HepG2 (cell line): ENCODE measurements around the gene CCDC175. TPM values are rescaled to one million over a fixed set of nuclear protein-coding genes. Genes with fewer than 3 reads are reported as not detected.

Experiments
- ARNT ChIP-seq: fragments of 450-650 bp; IDR thresholded peaks from 2 replicates; pipeline ENCODE4 v1.6.1; 2017
- ARNT2 ChIP-seq: sonication (generic); formaldehyde crosslinking; IDR thresholded peaks from 2 replicates; pipeline ENCODE4 v1.8.0; 2022; ENCODE audit warnings: mild to moderate bottlenecking, low read depth, missing genetic modification reagents, moderate library complexity
- CBX1 ChIP-seq: IDR thresholded peaks from one replicate; pipeline ENCODE4 v1.6.1; 2016; ENCODE audit warnings: antibody characterized with exemption, low read depth
- MAFG ChIP-seq: sonication (generic); formaldehyde crosslinking; IDR thresholded peaks from 2 replicates; pipeline ENCODE4 v1.5.1; 2020; ENCODE audit warnings: mild to moderate bottlenecking, missing genetic modification reagents
- MATR3 ChIP-seq: sonication (generic); formaldehyde crosslinking; IDR thresholded peaks from 2 replicates; pipeline ENCODE4 v1.4.0; 2020; ENCODE audit warnings: missing genetic modification reagents
- NKX3-1 ChIP-seq: sonication (generic); formaldehyde crosslinking; IDR thresholded peaks from 2 replicates; pipeline ENCODE4 v1.5.0; 2020; ENCODE audit warnings: missing genetic modification reagents
- NONO ChIP-seq, 2 experiments: fragments of 450-650 bp in 1 of 2; sonication (generic) in 1 of 2; formaldehyde crosslinking in 1 of 2; IDR thresholded peaks in 1 of 2; conservative IDR thresholded peaks in 1 of 2; 2 replicates each; pipeline versions ENCODE4 v1.6.1 to v1.8.0; 2017 to 2022; ENCODE audit warnings: mild to moderate bottlenecking in 1 of 2, missing genetic modification reagents in 1 of 2, moderate library complexity in 1 of 2
- PAF1 ChIP-seq: IDR thresholded peaks from 2 replicates; pipeline ENCODE4 v1.6.1; 2016; ENCODE audit warnings: missing genetic modification reagents, missing compliant biosample characterization
- PHF21A ChIP-seq: sonication (generic); formaldehyde crosslinking; IDR thresholded peaks from 2 replicates; pipeline ENCODE4 v1.5.0; 2020; ENCODE audit warnings: mild to moderate bottlenecking, missing genetic modification reagents
- SMAD1 ChIP-seq: sonication (generic); formaldehyde crosslinking; IDR thresholded peaks from 2 replicates; pipeline ENCODE4 v1.4.0; 2020; ENCODE audit warnings: missing genetic modification reagents, low read depth, mild to moderate bottlenecking, borderline replicate concordance
- U2AF2 ChIP-seq: fragments of 200-400 bp; formaldehyde crosslinking; IDR thresholded peaks from 2 replicates; pipeline ENCODE4 v1.6.1; 2017; ENCODE audit warnings: low read depth, mild to moderate bottlenecking, low read length
- ZEB1 ChIP-seq: IDR thresholded peaks from 2 replicates; pipeline ENCODE4 v1.6.1; 2012; ENCODE audit warnings: mild to moderate bottlenecking, low read depth, inconsistent platforms; ENCODE audit not compliant: insufficient replicate concordance
- ZFYVE20 ChIP-seq: sonication (generic); formaldehyde crosslinking; IDR thresholded peaks from 2 replicates; pipeline ENCODE4 v1.8.0; 2023; ENCODE audit warnings: low read depth, mild to moderate bottlenecking, moderate library complexity, missing genetic modification reagents, borderline replicate concordance
- ZIK1 ChIP-seq: sonication (generic); formaldehyde crosslinking; IDR thresholded peaks from 2 replicates; pipeline ENCODE4 v1.5.0; 2020; ENCODE audit warnings: mild to moderate bottlenecking, low read depth, missing genetic modification reagents, borderline replicate concordance
- ZNF441 ChIP-seq: sonication (generic); formaldehyde crosslinking; IDR thresholded peaks from 2 replicates; pipeline ENCODE4 v1.7.0; 2021; ENCODE audit warnings: missing genetic modification reagents, borderline replicate concordance
- ZNF546 ChIP-seq: sonication (generic); formaldehyde crosslinking; conservative IDR thresholded peaks from 2 replicates; pipeline ENCODE4 v1.8.1; 2023; ENCODE audit warnings: mild to moderate bottlenecking, missing genetic modification reagents
- ZNF615 ChIP-seq: sonication (generic); formaldehyde crosslinking; IDR thresholded peaks from 2 replicates; pipeline ENCODE4 v1.5.0; 2020; ENCODE audit warnings: mild to moderate bottlenecking, missing genetic modification reagents, borderline replicate concordance
- ZSCAN31 ChIP-seq: sonication (generic); formaldehyde crosslinking; IDR thresholded peaks from 2 replicates; pipeline ENCODE4 v1.5.0; 2020; ENCODE audit warnings: low read depth, mild to moderate bottlenecking, missing genetic modification reagents
- polyA plus RNA-seq, 8 experiments: library from polyadenylated mRNA; depleted of rRNA in 3 of 8; stranded (reverse) in 7 of 8; unstranded in 1 of 8; fragments of >200 nt; fragmentation: Illumina TruSeq in 4 of 8; extraction: Trizol in 4 of 8; gene quantifications; 2 replicates each; pipeline versions ENCODE4 v1.2.1 to v1.2.3, GENCODE V29; 2011 to 2016; ENCODE audit warnings: low read depth in 4 of 8, missing spikeins in 1 of 8, mixed read lengths in 1 of 8; ENCODE audit not compliant: insufficient read depth in 1 of 8
- total RNA-seq, 5 experiments: library from RNA; depleted of rRNA; stranded (reverse); fragments of >200 nt; fragmentation: Illumina TruSeq; extraction: Trizol; gene quantifications; 2 replicates each; pipeline ENCODE4 v1.2.3, GENCODE V29; 2016; ENCODE audit warnings: low read depth in 1 of 5
- TF ChIP-seq, protein P1 (sequence below): fragments of 450-650 bp; IDR thresholded peaks from 2 replicates; pipeline ENCODE4 v1.6.1; 2016
- TF ChIP-seq, protein P2 (sequence below): IDR thresholded peaks from 2 replicates; pipeline ENCODE4 v1.6.1; 2016; ENCODE audit warnings: control low read depth
- TF ChIP-seq, protein P3 (sequence below): sonication (generic); formaldehyde crosslinking; IDR thresholded peaks from 2 replicates; pipeline ENCODE4 v1.9.0; 2021; ENCODE audit warnings: missing genetic modification reagents, borderline replicate concordance
- TF ChIP-seq, protein P4 (sequence below): IDR thresholded peaks from 2 replicates; pipeline ENCODE4 v1.6.1; 2012; ENCODE audit warnings: low read depth, low read length, improper control_type of control experiment

The CCDC175 gene
- total and polyA plus RNA-seq, 2 of the 13 experiments (the other 11 are each of a cell fraction or from before 2014, with no cell fraction given): not detected

DNA sequence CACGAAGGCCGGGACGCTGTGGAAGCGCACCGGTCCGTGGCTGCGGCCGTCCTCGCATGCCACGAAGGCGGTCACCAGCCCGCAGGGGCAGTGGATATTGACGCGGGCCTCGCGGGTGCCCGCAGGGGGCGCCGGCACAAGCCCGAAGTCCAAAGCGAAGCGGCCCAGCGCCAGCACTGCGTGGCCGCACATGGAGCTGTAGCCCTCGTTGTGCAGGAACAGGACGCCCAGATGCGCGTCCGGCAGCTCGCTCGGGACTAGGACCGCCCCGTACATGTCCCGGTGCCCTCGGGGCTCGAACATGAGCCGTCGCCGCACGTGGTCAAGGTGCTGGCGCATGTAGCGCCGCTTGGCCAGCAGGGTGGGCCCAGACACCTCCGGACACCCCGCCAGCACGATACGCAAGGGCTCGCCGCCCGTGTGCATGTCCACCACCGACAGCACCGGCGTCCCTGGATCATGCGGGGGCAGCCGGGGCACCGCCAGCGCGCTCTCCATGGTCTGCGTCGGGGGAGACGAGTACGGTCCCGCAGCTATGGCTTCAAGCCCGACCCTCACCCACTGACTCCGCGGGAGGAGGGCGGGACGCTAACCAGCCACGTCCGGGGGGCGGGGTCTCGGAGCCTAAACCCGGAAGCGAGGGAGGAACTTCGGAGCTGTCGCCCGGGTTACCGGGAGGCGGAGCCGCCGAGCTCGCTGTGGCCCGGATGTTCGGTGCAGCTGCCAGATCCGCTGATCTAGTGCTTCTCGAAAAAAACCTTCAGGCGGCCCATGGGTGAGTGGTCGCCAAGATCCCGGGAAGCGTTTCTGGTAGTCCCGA, 92.6 kb downstream of the CCDC175 start, which contains the start of the genes JKAMP and L3HYPDH (continued):
- TF ChIP-seq ZNF615 (CRISPR knock-in tag): no peak; the same call in none of the 2 replicates
- TF ChIP-seq ZNF441 (CRISPR knock-in tag): peak; percentile 86; the same call in 1 of the 2 replicates
- TF ChIP-seq PAF1: no peak
- TF ChIP-seq MAFG (CRISPR knock-in tag): 0 out of 2 replicates have a peak, but pooled peaks have one; percentile 74
- TF ChIP-seq MATR3 (CRISPR knock-in tag): no peak; the same call in 1 of the 2 replicates
- TF ChIP-seq, protein P1, sequence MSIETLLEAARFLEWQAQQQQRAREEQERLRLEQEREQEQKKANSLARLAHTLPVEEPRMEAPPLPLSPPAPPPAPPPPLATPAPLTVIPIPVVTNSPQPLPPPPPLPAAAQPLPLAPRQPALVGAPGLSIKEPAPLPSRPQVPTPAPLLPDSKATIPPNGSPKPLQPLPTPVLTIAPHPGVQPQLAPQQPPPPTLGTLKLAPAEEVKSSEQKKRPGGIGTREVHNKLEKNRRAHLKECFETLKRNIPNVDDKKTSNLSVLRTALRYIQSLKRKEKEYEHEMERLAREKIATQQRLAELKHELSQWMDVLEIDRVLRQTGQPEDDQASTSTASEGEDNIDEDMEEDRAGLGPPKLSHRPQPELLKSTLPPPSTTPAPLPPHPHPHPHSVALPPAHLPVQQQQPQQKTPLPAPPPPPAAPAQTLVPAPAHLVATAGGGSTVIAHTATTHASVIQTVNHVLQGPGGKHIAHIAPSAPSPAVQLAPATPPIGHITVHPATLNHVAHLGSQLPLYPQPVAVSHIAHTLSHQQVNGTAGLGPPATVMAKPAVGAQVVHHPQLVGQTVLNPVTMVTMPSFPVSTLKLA: peak; percentile 75
- peak; percentile 89 for TF ChIP-seq CBX1
- peak; percentile 95 for TF ChIP-seq ARNT2 (CRISPR knock-in tag)
- TF ChIP-seq NKX3-1 (CRISPR knock-in tag): peak; percentile 98
- peak; percentile 84 for TF ChIP-seq ZSCAN31 (CRISPR knock-in tag)
- TF ChIP-seq, protein P2, sequence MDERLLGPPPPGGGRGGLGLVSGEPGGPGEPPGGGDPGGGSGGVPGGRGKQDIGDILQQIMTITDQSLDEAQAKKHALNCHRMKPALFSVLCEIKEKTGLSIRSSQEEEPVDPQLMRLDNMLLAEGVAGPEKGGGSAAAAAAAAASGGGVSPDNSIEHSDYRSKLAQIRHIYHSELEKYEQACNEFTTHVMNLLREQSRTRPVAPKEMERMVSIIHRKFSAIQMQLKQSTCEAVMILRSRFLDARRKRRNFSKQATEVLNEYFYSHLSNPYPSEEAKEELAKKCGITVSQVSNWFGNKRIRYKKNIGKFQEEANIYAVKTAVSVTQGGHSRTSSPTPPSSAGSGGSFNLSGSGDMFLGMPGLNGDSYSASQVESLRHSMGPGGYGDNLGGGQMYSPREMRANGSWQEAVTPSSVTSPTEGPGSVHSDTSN (CRISPR knock-in tag): no peak
- TF ChIP-seq PHF21A (CRISPR knock-in tag): no peak
- TF ChIP-seq, protein P3, sequence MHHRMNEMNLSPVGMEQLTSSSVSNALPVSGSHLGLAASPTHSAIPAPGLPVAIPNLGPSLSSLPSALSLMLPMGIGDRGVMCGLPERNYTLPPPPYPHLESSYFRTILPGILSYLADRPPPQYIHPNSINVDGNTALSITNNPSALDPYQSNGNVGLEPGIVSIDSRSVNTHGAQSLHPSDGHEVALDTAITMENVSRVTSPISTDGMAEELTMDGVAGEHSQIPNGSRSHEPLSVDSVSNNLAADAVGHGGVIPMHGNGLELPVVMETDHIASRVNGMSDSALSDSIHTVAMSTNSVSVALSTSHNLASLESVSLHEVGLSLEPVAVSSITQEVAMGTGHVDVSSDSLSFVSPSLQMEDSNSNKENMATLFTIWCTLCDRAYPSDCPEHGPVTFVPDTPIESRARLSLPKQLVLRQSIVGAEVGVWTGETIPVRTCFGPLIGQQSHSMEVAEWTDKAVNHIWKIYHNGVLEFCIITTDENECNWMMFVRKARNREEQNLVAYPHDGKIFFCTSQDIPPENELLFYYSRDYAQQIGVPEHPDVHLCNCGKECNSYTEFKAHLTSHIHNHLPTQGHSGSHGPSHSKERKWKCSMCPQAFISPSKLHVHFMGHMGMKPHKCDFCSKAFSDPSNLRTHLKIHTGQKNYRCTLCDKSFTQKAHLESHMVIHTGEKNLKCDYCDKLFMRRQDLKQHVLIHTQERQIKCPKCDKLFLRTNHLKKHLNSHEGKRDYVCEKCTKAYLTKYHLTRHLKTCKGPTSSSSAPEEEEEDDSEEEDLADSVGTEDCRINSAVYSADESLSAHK: no peak
- 0 out of 2 replicates have a peak, but pooled peaks have one; percentile 52 for TF ChIP-seq SMAD1 (CRISPR knock-in tag)
- 0 out of 2 replicates have a peak, but pooled peaks have one; percentile 89 for TF ChIP-seq ZFYVE20 (CRISPR knock-in tag)
- TF ChIP-seq ZEB1: no peak
- peak; percentile 64; the same call in 1 of the 2 replicates for TF ChIP-seq ZIK1
- TF ChIP-seq, protein P4, sequence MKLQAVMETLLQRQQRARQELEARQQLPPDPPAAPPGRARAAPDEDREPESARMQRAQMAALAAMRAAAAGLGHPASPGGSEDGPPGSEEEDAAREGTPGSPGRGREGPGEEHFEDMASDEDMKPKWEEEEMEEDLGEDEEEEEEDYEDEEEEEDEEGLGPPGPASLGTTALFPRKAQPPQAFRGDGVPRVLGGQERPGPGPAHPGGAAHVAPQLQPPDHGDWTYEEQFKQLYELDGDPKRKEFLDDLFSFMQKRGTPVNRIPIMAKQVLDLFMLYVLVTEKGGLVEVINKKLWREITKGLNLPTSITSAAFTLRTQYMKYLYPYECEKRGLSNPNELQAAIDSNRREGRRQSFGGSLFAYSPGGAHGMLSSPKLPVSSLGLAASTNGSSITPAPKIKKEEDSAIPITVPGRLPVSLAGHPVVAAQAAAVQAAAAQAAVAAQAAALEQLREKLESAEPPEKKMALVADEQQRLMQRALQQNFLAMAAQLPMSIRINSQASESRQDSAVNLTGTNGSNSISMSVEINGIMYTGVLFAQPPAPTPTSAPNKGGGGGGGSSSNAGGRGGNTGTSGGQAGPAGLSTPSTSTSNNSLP: no peak
- no peak for TF ChIP-seq U2AF2
- peak; percentile 97 for TF ChIP-seq ZNF546 (CRISPR knock-in tag)
- TF ChIP-seq NONO (IDR thresholded peaks at IDR 0.05): no peak
- TF ChIP-seq NONO (CRISPR knock-in tag; conservative IDR thresholded peaks at IDR 0.05): peak; percentile 95
- TF ChIP-seq ARNT: no peak
